HuH-7 (cell line): ENCODE measurements around the gene ZP1.
"Not testable (repeated sequence)": the region's sequence is repeated elsewhere in the genome, so short reads cannot be mapped to it uniquely, and the experiment has no call there.

Source experiments
- DNase-seq: peaks from one replicate; pipeline ENCODE4 v3.0.0; 2011; ENCODE audit warnings: low spot score

The ZP1 gene

DNA sequence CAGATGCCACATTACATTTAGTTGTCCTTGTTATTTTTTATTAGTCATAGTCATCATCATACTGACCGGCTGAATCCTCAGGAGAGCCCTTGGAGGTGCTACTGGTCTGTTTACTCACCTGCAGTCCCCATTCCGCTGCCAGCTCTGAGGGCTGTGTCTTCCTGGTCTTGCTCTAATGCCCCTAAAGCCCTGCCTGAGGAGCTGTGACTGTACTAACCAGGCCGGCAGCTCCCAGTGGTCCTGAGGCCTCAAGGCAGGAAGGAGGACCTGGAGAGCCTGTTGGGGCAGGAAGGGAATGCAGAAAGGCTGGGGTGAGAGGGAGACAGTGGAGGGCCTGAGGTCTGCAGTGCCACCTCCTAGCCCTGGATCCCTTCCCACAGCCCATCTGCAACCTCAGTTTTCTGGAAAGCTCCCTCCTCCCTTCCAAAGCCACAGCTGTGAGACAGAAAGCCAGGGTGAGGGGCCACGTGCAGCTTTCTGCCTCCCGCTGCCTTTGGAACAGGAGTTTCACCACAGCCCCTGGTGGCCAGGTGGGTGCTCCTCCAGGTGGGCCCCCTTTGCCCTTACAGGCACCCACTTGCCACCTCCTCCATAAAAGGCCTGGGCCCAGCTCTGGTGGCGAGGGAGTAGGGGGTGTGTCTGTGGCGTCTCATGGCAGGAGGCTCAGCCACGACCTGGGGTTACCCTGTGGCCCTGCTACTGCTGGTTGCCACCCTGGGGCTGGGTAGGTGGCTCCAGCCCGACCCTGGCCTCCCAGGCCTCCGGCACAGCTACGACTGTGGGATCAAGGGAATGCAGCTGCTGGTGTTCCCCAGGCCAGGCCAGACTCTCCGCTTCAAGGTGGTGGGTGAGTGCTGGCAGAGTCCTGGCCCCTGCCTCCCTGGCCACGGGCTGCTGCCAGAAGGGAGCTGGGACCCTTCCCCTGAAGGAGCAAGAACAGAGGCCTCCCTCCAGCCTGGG, at the start of gene ZP1:
TSS of gene ZP1 (plus strand) at position 632 of the 960 bp plus-strand sequence. CDS start at position 652, 20 bp downstream.
- DNase-seq: no peak

DNA sequence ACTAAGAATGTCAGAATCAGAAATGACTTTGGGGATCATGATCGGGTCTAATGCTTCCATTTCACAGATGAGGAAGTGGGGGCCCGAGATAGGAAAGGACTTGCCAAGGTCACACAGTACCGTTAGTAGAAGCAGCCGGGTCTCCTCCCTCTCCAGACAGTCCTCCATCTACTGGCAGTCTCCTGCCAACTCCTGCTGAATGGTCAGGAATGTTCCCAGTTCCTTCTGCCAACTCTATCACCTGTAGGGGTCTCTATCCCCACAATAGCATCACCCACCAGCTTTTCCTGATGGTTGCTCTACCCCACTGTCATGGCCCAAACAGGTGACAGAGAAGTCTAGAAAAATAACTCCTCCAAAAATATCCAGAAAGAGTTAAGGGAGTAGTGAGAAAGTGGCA, 49.3 kb upstream of the ZP1 start:
- DNase-seq: no peak

- no peak for DNase-seq
Observed at GRCh38 chr11:60821827-60822599, 45.3 kb upstream of the ZP1 start.

DNA sequence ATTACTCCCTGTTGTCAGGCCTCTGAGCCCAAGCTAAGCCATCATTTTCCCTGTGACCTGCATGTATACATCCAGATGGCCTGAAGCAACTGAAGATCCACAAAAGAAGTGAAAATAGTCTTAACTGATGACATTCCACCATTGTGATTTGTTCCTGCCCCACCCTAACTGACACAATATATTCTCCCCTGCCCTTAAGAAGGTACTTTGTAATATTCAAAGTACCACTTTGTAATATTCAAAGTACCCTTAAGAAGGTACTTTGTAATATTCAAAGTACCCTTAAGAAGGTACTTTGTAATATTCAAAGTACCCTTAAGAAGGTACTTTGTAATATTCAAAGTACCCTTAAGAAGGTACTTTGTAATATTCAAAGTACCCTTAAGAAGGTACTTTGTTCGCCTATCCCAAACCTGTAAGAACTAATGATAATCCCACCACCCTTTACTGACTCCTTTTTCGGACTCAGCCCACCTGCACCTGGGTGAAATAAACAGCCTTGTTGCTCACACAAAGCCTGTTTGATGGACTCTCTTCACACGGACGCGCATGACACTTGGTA, 43.5 kb upstream of the ZP1 start:
- DNase-seq: not testable (repeated sequence)

- DNase-seq: no peak
Observed at GRCh38 chr11:60825118-60825517, 42.2 kb upstream of the ZP1 start.

DNA sequence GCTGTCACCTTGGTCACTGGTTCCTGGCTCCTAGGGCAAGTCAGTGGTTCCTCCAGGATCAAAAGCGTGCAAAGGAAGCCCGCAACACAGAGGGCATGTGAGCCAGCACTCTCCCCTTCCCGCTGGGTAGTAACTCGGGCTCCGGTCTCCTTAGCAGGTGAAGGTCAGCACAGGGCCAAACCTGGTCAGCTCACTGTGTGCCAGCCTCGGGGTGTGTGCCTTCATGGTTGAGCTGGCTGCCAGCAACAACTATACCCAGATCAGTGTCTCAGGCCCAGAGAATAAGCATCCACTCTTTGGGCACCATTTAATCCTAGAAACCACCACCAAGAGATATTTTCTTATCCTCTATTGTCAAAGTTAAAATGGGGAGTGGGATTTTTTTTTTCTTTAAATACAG, 41.6 kb upstream of the ZP1 start:
- no peak for DNase-seq

- no peak for DNase-seq
Observed at GRCh38 chr11:60830478-60831142, 36.7 kb upstream of the ZP1 start.

DNA sequence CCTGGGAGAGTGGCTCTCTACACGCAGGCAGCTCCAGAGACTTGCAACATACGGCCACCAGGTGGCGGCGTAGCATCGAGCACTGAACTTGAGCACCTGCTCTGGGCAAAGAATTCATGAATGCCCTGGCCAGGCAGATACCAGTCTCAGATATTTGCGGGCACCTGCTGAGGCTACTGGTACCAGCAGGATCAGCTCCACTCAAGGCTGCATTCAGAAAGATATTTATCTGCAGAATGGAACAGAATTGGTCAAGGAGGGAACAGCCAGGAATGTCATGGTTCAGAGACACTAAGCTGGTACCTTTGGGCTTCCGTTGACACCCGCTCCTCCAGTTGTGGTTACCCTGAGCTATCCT, 36.2 kb upstream of the ZP1 start:
- DNase-seq: peak; percentile 97

DNA sequence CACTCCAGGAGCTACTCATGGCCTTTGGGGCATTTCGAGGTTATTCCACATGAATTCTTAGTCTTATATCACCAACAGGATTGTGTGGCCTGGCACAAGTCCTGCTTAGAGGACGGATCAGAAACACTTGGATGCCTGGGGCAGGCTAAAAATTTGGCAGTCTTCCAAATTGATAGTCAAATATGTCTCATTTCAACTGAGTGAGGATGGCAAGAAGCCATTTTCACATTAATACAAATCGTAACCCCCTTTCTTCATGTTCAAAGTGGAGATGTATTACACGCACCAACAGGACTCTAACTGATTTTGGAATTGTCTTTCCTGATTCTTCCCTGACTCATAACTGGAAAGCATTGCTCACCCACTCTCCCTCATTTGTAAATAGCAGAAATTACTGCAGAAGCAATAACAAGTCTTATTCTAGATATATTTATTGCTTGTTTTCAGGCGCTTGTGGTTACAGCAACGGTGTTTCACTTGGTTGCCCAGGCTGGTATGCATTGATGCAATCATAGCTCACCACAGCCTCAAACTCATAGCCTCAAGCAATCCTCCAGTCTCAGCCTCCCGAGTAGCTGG, 35.8 kb upstream of the ZP1 start:
- no peak for DNase-seq

- DNase-seq: no peak
Observed at GRCh38 chr11:60834742-60835533, 32.4 kb upstream of the ZP1 start.

DNA sequence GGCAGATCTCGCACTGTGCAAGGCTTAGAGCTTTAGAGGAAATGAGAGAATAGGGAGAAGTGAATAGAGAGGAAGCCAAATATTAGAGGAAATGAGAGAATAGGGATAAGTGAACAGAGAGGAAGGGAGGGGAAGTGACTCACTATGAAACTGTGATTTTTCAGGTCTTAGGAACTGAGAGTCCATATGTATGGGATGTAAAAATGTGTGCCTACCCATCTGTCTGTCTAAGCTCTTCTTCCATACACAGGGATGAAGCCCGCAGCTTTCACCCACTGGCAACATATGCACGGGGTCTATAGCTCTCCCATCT, 31.9 kb upstream of the ZP1 start:
- DNase-seq: no peak

- no peak for DNase-seq
Observed at GRCh38 chr11:60836866-60837515, 30.4 kb upstream of the ZP1 start.

DNA sequence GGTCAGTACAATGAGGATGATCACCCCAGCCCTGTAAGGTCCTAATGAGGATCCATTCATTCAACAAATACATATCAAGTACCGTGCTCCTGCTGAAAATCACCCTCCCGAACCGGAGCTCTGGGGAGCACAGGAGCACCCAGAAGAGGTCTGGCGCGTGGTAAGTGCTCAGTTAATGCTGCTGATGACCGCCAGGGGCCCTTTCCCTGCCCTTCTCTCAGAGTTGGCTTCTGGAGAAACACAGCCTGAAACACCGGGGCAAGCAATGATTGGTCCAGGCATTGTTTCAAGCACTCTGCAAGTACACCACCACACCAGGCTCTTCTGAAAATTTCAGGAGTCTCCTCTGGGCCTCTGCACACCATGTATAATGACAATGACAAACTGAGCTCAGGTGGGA, 29.2 kb upstream of the ZP1 start:
- DNase-seq: peak; percentile 96

- DNase-seq: no peak
Observed at GRCh38 chr11:60840470-60841430, 26.6 kb upstream of the ZP1 start.

GRCh38 chr11:60841797-60842667, 25.3 kb upstream of the ZP1 start, which contains the start of gene CCDC86:
CCDC86 (plus strand) TSS chr11:60842113; CDS start chr11:60842125, 12 bp downstream.
- peak; percentile 100 for DNase-seq

GRCh38 chr11:60842668-60843600, 24.4 kb upstream of the ZP1 start:
- no peak for DNase-seq
